ENCODE measurements around the gene ORC3.

Gene ORC3

DNA sequence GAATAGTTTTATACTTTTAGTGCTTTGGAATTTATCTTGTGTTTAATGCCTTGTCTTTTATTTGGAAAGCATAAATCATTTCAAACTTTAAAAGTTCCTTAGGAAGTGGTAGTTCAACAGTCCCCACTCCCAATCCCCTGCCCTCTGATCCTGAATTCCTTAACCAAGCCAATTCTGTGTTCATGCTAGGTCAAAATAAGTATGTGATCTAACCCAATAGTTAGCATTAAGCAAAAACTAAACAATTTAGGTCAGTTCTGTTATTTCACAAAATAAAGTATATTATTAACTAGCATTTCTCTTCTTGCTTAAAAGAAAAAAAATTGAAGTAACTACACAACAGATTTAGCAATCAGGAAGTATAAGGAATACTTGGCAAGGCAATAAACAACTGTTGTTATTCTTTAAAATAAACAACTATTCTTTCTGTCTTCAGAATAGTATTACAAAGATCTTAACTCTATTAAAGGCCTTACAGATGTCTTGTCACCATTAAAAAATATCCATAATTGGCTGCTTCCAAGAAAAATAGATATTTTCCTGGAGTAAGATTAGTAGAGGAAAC is 75.1 kb downstream of the ORC3 start:
- Histone ChIP-seq H3K4me1 (ENCODE audit: control insufficient read depth, insufficient read depth, low read length) (no peaks in the 10 kb centered on the region), H3K9me3 (ENCODE audit: control insufficient read depth, insufficient read depth, low read depth, low read length) (no peaks in the 10 kb centered on the region), H3K27ac (ENCODE audit: extremely low read depth, low read depth, low read length) (no peak overlapping the region), H3K4me3 (ENCODE audit: low read depth, low read length) (no peak overlapping the region), H3K36me3 (ENCODE audit: control insufficient read depth in 2 of 2, insufficient read depth in 1 of 2, low read length in 2 of 2) (peaks cover 10 to 65% of the 10 kb centered on the region in 2 experiments; a peak in 2 of 3 replicates)
- ChIA-PET POLR2A (no interaction called here), CTCF (no interaction called here)
- TF ChIP-seq ZNF660 (tag by site-specific recombination; IDR thresholded peaks at IDR 0.05), result no peak
- TF ChIP-seq ZNF837 (tag by site-specific recombination; IDR thresholded peaks at IDR 0.05), result no peak
- TF ChIP-seq ZNF677 (tag by site-specific recombination; IDR thresholded peaks at IDR 0.05), result no peak
- TF ChIP-seq ZNF501 (tag by site-specific recombination; IDR thresholded peaks at IDR 0.05), result no peak
- no peak for TF ChIP-seq ZNF585B (tag by site-specific recombination; IDR thresholded peaks at IDR 0.05)
- TF ChIP-seq ZNF624 (tag by site-specific recombination; IDR thresholded peaks at IDR 0.05), result no peak
- TF ChIP-seq ZFP37 (tag by site-specific recombination; IDR thresholded peaks at IDR 0.05), result no peak
- TF ChIP-seq, protein P1, sequence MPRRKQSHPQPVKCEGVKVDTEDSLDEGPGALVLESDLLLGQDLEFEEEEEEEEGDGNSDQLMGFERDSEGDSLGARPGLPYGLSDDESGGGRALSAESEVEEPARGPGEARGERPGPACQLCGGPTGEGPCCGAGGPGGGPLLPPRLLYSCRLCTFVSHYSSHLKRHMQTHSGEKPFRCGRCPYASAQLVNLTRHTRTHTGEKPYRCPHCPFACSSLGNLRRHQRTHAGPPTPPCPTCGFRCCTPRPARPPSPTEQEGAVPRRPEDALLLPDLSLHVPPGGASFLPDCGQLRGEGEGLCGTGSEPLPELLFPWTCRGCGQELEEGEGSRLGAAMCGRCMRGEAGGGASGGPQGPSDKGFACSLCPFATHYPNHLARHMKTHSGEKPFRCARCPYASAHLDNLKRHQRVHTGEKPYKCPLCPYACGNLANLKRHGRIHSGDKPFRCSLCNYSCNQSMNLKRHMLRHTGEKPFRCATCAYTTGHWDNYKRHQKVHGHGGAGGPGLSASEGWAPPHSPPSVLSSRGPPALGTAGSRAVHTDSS (tag by site-specific recombination; IDR thresholded peaks at IDR 0.05), result no peak
- no peak for TF ChIP-seq ZNF311 (tag by site-specific recombination; IDR thresholded peaks at IDR 0.05; ENCODE audit: borderline replicate concordance)

GRCh38 chr6:87667032-87667431 is 77.1 kb downstream of the ORC3 start:
- H3K36me3 ChIP-seq (ENCODE audit: control insufficient read depth in 2 of 2, insufficient read depth in 1 of 2, low read length in 2 of 2), result peaks cover 11 to 71% of the 10 kb centered on the region in 2 experiments; a peak in 2 of 3 replicates
- H3K27ac ChIP-seq (ENCODE audit: extremely low read depth, low read depth, low read length), result no peak overlapping the region
- no peak overlapping the region for H3K4me3 ChIP-seq (ENCODE audit: low read depth, low read length)
- no peaks in the 10 kb centered on the region for H3K9me3 ChIP-seq (ENCODE audit: control insufficient read depth, insufficient read depth, low read depth, low read length)
- POLR2A ChIA-PET, result no interaction called here
- no peaks in the 10 kb centered on the region for H3K4me1 ChIP-seq (ENCODE audit: control insufficient read depth, insufficient read depth, low read length)
- peak; percentile 41 for TF ChIP-seq SCRT2 (tag by site-specific recombination; IDR thresholded peaks at IDR 0.05)
- TF ChIP-seq, protein P2, sequence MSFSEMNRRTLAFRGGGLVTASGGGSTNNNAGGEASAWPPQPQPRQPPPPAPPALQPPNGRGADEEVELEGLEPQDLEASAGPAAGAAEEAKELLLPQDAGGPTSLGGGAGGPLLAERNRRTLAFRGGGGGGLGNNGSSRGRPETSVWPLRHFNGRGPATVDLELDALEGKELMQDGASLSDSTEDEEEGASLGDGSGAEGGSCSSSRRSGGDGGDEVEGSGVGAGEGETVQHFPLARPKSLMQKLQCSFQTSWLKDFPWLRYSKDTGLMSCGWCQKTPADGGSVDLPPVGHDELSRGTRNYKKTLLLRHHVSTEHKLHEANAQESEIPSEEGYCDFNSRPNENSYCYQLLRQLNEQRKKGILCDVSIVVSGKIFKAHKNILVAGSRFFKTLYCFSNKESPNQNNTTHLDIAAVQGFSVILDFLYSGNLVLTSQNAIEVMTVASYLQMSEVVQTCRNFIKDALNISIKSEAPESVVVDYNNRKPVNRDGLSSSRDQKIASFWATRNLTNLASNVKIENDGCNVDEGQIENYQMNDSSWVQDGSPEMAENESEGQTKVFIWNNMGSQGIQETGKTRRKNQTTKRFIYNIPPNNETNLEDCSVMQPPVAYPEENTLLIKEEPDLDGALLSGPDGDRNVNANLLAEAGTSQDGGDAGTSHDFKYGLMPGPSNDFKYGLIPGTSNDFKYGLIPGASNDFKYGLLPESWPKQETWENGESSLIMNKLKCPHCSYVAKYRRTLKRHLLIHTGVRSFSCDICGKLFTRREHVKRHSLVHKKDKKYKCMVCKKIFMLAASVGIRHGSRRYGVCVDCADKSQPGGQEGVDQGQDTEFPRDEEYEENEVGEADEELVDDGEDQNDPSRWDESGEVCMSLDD (tag by site-specific recombination; IDR thresholded peaks at IDR 0.05), result no peak
- CTCF ChIA-PET, result no interaction called here

DNA sequence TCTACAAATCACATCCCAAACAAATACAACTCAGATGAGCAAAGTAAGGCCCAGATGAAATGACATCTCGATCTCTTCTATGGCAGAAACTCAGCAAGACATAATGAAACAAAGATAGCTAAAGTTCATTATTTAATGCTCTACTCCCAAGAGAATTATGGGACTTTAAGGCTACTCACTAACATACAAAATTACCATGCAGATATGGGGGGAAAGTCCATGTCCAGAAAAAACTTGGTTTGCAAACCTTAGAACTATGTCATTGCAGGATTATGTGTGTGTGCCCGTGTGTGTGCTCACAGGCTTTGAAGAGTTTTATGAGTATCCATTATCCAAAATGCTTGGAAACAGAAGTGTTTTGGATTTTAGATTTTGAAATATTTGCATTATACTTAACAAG is 78.1 kb downstream of the ORC3 start:
- H3K27ac ChIP-seq (ENCODE audit: extremely low read depth, low read depth, low read length), result no peak overlapping the region
- no peaks in the 10 kb centered on the region for H3K4me1 ChIP-seq (ENCODE audit: control insufficient read depth, insufficient read depth, low read length)
- no peak overlapping the region for H3K4me3 ChIP-seq (ENCODE audit: low read depth, low read length)
- no peak for TF ChIP-seq ZNF416 (tag by site-specific recombination; IDR thresholded peaks at IDR 0.05)
- no peak for TF ChIP-seq ZNF518A (tag by site-specific recombination; conservative IDR thresholded peaks at IDR 0.05; ENCODE audit: low read depth)
- no peak for TF ChIP-seq SP2 (tag by site-specific recombination; IDR thresholded peaks at IDR 0.05)
- TF ChIP-seq ZNF24 (tag by site-specific recombination; IDR thresholded peaks at IDR 0.05), result no peak
- POLR2A ChIA-PET, result interaction anchor here (1.3 kb wide), 1 partner anchor 34 kb away, joined by 3 read pairs; the partner anchor contains the start of gene AKIRIN2
- CTCF ChIA-PET, result interaction anchor here (0.6 kb wide), 1 partner anchor 346 kb away, joined by 5 read pairs; no protein-coding TSS in a partner anchor
- no peaks in the 10 kb centered on the region for H3K9me3 ChIP-seq (ENCODE audit: control insufficient read depth, insufficient read depth, low read depth, low read length)
- H3K36me3 ChIP-seq (ENCODE audit: control insufficient read depth in 2 of 2, insufficient read depth in 1 of 2, low read length in 2 of 2), result peaks cover 16 to 78% of the 10 kb centered on the region in 2 experiments; a peak in 2 of 3 replicates
